Heart left ventricle (tissue), 16 donors: ENCODE data around the gene CFAP99. TPM values are rescaled to one million over a fixed set of nuclear protein-coding genes. Genes with fewer than 3 reads are reported as not detected.

Experiments
- ATAC-seq, 4 donors: fragments of 200-7000 bp; cut with Tn5 transposase; one replicate each; pipeline ENCODE4 v1.9.1; 2020 to 2022; ENCODE audit warnings: moderate library complexity in 4 of 4, mild to moderate bottlenecking in 3 of 4, moderate number of reproducible peaks in 1 of 4
- DNase-seq, 5 donors: peaks; one replicate each; pipeline ENCODE4 v3.0.0-alpha.2; 2020
- H3K27ac ChIP-seq, 12 donors: fragments of 200-600 bp; sonication (generic) in 4 of 12; one replicate each; pipeline versions ENCODE4 v1.5.0 to v1.8.0; 2016 to 2022; ENCODE audit warnings: mild to moderate bottlenecking in 2 of 12
- H3K27me3 ChIP-seq, 9 donors: fragments of 200-600 bp; sonication (generic) in 2 of 9; one replicate each; pipeline versions ENCODE4 v1.5.1 to v1.8.0; 2016 to 2022; ENCODE audit warnings: mild to moderate bottlenecking in 3 of 9
- H3K36me3 ChIP-seq, 9 donors: fragments of 200-600 bp; sonication (generic) in 2 of 9; one replicate each; pipeline versions ENCODE4 v1.5.0 to v1.8.0; 2018 to 2022; ENCODE audit warnings: mild to moderate bottlenecking in 2 of 9
- H3K4me1 ChIP-seq, 12 donors: fragments of 200-600 bp; sonication (generic) in 4 of 12; one replicate each; pipeline versions ENCODE4 v1.5.0 to v1.8.0; 2016 to 2022; ENCODE audit warnings: mild to moderate bottlenecking in 3 of 12
- H3K4me3 ChIP-seq, 12 donors: fragments of 200-600 bp; sonication (generic) in 4 of 12; one replicate each; pipeline versions ENCODE4 v1.5.0 to v1.8.0; 2017 to 2022; ENCODE audit warnings: mild to moderate bottlenecking in 9 of 12, moderate library complexity in 4 of 12
- H3K9me3 ChIP-seq, 12 donors: fragments of 200-600 bp; sonication (generic) in 4 of 12; one replicate each; pipeline versions ENCODE4 v1.5.0 to v1.8.0; 2016 to 2022; ENCODE audit warnings: mild to moderate bottlenecking in 1 of 12
- POLR2A ChIP-seq, 2 donors: fragments of 450-650 bp; IDR thresholded peaks; one replicate each; pipeline ENCODE4 v1.6.1; 2017; ENCODE audit warnings: antibody characterized with exemption in 2 of 2, mild to moderate bottlenecking in 2 of 2, moderate library complexity in 2 of 2
- WGBS, 4 donors: extraction: QIAGEN DNeasy Blood & Tissue Kit in 2 of 4; methylation state at CpG; one replicate each; pipeline versions ENCODE4 v1.1.5 to v1.1.7; 2013 to 2018; 5-methylcytosine and 5-hydroxymethylcytosine counted together
- intact Hi-C, 10 donors: fragments of 100-400 bp; cut with DNase I; formaldehyde crosslinking; loops; one replicate each; pipeline versions ENCODE4 v1.11.1 to v1.14.2; 2022
- polyA plus RNA-seq, 2 donors: library from polyadenylated mRNA; stranded (reverse); fragments of 200-250 nt; gene quantifications; one replicate each; pipeline ENCODE4 v1.2.3, GENCODE V29; 2013
- total RNA-seq, 9 donors: library from RNA; depleted of rRNA in 2 of 9; stranded (reverse); fragments of >200 nt in 2 of 9; fragmentation: NEBNext Ultra II Directional in 3 of 9; extraction: Animal tissue kit (Norgen Biotek cat#: 25700) in 3 of 9; gene quantifications; one replicate each; pipeline versions ENCODE4 v1.1.0 to v1.2.4, GENCODE V29; 2016 to 2023
- TF ChIP-seq, protein P1 (sequence below), 12 donors: fragments of 200-600 bp; sonication (generic) in 4 of 12; IDR thresholded peaks; one replicate each; pipeline versions ENCODE4 v1.5.0 to v1.8.0; 2018 to 2022; ENCODE audit warnings: antibody characterized with exemption in 12 of 12, mild to moderate bottlenecking in 5 of 12
- donor health status: ischemic (EF 13 %, LVEDD 7.1; RV severe dilation, severe dysfunction).
- donor health status: healthy with polysubstance abuse.
- donor health status: DM: no; HTN: yes; CAD: no.
- donor health status: DM: no; HTN: no; CAD: no.
- donor health status: ischemic (EF 25% LVEDD 6.9; RV normal size, moderate dysfunction).
- donor health status: ischemic (EF 25% LVEDD 5.7; RV mildly dilated, moderate dysfunction).
- donor health status: healthy.
- donor health status: DM: yes; HTN: yes; CAD: no.
- donor health status: ischemic (EF 35%, LVEDD 5.7; RV mildly dilated, moderate dysfunction).
- donor health status: nonischemic (EF 11% LVEDD 7.7; RV severe dilation, severe dysfunction).
- donor health status: DM: yes; HTN: yes; CAD: no.
- donor health status: PGD.
- donor health status: ischemic (EF 29% LVEDD 5.4; RV normal size, mild dysfunction).
- donor health status: nonischemic (EF 23%, LVEDD 6.1; RV moderate dilation, normal function).

Gene CFAP99
- total and polyA plus RNA-seq, 11 donors = not detected

DNA sequence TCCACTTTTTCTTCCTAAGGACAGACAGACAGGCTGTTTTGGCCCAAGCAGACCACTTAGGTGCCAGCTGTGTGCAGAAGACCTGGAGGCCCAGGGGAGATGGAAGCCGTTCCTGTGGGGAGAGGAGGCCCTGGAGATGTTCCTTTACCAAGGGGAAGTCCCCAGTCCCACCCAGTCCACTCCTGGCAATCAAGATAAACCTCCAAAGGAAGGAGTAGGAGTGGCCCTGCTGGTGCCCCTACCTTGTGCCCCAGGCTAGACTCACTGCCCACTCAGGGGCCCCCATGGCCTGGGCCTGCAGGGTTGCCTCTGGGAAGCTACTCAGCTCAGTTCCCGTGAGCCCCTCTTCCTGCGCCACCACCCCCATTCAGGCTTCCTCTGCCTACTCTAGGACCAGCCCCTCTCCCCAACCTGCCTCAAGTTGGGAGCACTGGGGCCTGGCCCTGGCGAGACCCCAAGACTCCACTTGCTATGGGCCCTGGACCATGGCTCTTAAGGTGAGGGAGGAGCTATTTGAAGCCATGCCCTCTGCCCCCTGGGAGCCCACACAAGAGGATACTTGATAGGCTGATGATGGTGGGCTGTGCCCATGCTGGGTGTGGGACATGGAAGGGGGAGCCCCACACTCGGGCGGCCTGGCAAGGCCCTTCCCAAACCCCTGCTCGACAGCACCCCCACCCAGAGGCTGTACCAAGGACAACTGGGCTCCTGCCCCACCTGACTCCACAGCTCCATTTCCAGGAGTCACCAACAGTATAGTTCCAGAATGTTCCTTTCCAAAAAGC lies 25.4 kb downstream of the CFAP99 start:
- TF ChIP-seq, protein P1, sequence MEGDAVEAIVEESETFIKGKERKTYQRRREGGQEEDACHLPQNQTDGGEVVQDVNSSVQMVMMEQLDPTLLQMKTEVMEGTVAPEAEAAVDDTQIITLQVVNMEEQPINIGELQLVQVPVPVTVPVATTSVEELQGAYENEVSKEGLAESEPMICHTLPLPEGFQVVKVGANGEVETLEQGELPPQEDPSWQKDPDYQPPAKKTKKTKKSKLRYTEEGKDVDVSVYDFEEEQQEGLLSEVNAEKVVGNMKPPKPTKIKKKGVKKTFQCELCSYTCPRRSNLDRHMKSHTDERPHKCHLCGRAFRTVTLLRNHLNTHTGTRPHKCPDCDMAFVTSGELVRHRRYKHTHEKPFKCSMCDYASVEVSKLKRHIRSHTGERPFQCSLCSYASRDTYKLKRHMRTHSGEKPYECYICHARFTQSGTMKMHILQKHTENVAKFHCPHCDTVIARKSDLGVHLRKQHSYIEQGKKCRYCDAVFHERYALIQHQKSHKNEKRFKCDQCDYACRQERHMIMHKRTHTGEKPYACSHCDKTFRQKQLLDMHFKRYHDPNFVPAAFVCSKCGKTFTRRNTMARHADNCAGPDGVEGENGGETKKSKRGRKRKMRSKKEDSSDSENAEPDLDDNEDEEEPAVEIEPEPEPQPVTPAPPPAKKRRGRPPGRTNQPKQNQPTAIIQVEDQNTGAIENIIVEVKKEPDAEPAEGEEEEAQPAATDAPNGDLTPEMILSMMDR (IDR thresholded peaks at IDR 0.05) = no peak
- no peak for TF ChIP-seq POLR2A (IDR thresholded peaks at IDR 0.05)
- DNase-seq = no peak
- 90 to 95% (median 93%) methylated on average over 5 to 7 of the region's 7 CpGs for WGBS, 4 donors
- no peaks in the 10 kb centered on the region for H3K36me3 ChIP-seq
- H3K27ac ChIP-seq = no peak overlapping the region
- intact Hi-C loops = loop anchor here in 4 of 10 donors (5.0 to 10.0 kb wide), 3 partner anchors 219 to 227 kb away; no protein-coding TSS in a partner anchor
- no peak for ATAC-seq
- no peak overlapping the region for H3K4me3 ChIP-seq
- H3K4me1 ChIP-seq = peaks cover 0 to 5% (median 0%) of the 10 kb centered on the region in 12 donors
- H3K27me3 ChIP-seq = no peaks in the 10 kb centered on the region
- H3K9me3 ChIP-seq = no peaks in the 10 kb centered on the region

DNA sequence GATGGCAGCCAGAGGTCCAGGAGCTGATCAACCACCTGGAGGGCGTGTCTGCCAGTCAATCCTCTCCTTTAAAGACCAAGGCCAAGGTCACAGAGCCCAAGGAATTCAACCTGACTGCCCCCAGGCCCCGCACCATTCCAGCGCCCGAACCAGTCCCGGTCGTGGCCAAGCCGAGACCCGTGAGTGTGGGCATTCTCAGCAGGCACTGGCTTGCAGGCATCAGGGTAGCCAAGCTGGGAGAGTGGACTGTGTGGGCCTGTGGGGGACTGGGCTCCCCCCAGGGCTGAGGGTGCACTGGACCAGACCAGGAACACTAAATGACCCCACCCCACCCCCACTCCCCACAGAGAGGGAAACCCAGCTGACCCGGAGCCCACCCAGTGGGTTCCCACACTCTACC lies 26.4 kb downstream of the CFAP99 start:
- H3K4me3 ChIP-seq = no peak overlapping the region
- ATAC-seq (no peak), DNase-seq (no peak)
- no peaks in the 10 kb centered on the region for H3K36me3 ChIP-seq
- TF ChIP-seq, protein P1 (IDR thresholded peaks at IDR 0.05) = no peak
- TF ChIP-seq POLR2A (IDR thresholded peaks at IDR 0.05) = no peak
- intact Hi-C loops = loop anchor here in 2 of 10 donors (10.0 kb wide), 1 partner anchor 220 kb away; no protein-coding TSS in a partner anchor
- no peaks in the 10 kb centered on the region for H3K9me3 ChIP-seq
- WGBS, 4 donors = 84 to 100% (median 96%) methylated on average over 1 to 9 of the region's 9 CpGs
- no peak overlapping the region for H3K27ac ChIP-seq
- no peaks in the 10 kb centered on the region for H3K27me3 ChIP-seq
- peaks cover 0 to 5% (median 0%) of the 10 kb centered on the region in 12 donors for H3K4me1 ChIP-seq

DNA sequence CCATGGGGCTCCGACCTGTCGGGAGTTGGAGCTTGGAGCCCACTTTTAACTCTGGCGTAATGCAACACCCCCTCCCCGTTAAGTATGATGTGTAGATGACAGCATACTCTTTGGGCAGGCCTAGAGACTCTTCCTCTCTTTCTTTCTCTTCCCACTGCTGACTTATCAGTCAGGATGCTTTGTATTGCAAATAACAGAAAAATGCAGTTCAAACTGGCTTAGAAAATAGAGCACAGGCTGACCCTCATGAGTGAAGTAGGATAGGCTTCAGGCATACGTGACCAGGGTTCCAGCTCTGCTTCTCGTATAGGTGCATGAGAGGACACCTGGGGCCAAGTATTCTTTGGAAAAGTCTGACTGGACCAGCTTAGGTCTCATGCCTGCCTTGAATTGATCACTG lies 26.8 kb downstream of the CFAP99 start:
- Histone ChIP-seq H3K36me3 (no peaks in the 10 kb centered on the region), H3K4me1 (peaks cover 0 to 5% (median 0%) of the 10 kb centered on the region in 12 donors), H3K27me3 (no peaks in the 10 kb centered on the region), H3K9me3 (no peaks in the 10 kb centered on the region), H3K27ac (no peak overlapping the region), H3K4me3 (no peak overlapping the region)
- 81 to 89% (median 84%) methylated on average over 6 of the region's 6 CpGs for WGBS, 4 donors
- DNase-seq (no peak), ATAC-seq (no peak)
- TF ChIP-seq, protein P1 (IDR thresholded peaks at IDR 0.05) = no peak
- TF ChIP-seq POLR2A (IDR thresholded peaks at IDR 0.05) = no peak
- intact Hi-C loops = loop anchor here in 2 of 10 donors (10.0 kb wide), 1 partner anchor 221 kb away; no protein-coding TSS in a partner anchor
